GM21528 (cell line): ENCODE data around the gene WFDC1.

Experiments
- ATAC-seq: cut with Tn5 transposase; IDR thresholded peaks from one replicate; pipeline ENCODE4 v1.9.1; 2021; ENCODE audit warnings: mild to moderate bottlenecking, moderate library complexity; ENCODE audit not compliant: unreplicated experiment, low FRiP score

The WFDC1 gene

DNA sequence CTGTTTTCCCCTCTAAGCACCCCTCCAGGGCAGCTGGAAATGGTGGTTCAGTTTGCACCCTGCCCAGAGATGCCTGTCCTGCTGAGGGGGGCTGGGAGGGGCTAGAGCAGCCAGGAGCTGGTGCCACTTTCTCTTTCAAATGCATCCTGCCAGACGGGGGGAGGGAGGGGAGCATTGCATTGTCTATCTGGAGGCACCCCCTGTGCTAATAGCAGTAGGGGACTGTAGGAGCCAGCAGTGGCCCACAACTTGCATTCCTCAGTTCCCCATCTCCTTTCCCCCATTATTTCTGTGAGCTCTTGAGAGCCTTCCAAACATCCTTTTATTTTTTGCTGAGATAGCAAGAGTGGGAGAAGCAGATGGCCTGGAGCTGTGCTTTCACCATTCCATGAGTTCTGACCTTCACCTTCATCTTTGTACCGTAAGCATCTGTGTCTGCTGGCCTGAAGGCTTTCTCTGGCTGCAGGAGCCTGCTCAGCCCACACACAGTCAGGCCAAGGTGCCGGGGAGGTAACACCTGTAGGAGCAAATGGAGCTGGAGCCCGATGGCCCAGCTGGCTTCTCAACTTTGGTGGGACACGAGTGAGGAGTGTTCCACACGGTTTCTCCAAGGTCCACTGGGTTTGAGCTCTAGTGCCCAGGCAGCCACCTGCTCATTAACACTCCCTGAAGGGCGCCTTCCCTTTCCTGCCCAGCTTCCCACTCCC lies 5.2 kb downstream of the WFDC1 start:
- no peak for ATAC-seq

DNA sequence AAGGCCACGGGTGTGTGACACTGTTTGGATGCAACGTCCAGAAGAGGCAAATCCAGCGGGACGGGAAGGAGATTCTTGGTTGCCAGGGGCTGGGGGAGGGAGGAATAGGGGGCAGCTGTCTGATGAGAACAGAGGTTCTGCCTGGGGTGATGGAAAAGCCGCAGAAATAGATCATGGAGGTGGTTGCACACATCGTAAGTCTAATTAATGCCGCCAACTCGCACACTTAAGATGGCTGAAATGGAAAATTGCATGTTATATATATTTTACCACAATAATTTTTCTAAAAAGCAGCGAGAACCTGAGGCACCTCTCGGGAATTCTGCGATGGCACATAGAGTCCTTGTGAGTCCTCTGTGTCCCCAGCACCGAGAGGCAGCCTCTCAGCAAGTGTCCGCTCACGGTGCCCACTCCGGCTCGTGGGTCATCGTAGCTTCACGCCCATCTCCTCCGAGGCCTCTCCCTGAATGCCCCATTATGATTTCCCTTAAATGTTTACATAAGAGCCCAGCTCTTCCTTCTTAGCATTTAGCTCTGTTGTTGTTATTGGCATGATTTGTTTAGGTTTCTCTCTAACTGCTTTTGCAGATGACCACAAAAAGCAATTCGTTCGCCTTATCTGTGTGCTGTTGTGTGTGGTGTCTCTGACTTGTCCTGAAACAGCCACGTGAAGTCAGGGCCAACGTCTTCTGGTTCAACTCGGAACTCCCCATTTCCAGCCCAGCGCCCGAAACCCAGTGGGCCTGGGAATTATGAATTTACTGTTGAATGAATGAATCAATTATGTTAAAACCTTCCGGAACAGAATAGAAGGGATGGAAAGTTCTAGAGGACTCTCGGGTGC lies 7.7 kb downstream of the WFDC1 start:
- ATAC-seq, result no peak

- no peak for ATAC-seq
These were observed 8.3 kb downstream of the WFDC1 start for GRCh38 chr16:84303023-84303422.

DNA sequence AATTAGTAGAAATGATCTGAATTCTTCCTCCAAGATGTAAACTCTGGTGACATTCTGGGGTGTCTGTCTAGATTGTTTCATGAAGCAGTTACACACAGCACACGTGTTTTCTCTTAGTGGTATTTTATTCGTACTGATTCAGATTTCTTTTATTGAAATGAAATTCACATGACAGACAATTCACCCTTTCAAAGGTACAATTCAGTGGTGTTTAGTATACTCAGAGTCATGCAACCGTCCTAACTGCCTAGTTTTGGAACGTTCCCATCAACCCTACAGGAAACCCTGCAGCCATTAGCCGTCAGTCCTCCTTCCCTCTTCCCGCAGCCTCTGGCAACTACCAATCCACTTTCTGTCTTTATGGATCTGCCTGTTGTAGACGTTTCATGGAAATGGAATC lies 8.8 kb downstream of the WFDC1 start:
- ATAC-seq, result no peak

- ATAC-seq, result no peak
These were observed 11.9 kb downstream of the WFDC1 start for GRCh38 chr16:84306564-84306963.

DNA sequence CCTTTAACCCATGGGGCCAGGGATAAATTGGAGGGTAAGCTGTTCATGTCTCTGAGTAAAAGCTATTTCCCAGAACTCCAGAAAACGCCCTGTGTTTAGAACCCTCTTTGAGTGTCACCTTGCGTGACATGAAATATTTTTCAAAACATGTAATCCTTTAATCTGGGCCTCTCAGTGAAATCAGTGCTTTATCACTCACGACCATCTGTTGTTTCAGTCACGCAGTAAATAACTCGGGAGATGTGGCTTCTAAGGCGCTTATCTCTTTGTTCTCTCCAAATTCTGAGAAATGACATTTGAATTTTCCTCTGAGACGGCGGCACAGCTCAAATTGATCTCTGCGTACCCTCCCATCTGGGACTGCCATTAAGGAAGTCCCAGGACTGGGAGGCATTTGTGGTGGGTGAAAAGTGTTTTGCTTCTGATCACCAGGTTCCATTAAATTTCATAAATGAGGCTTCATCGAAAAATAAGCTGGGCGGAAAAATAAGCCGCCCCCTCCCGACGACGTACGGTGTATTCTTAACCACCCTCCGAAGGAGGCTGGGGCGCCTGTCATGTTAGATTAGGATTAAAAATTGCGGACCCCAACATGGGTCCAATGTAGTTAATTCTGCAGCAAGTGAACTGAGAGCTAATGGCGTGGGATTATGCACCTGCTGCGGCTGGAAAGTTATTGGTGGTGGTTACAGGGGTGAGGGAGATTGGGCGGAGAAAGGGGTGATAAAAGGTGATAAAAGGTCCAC lies 12.7 kb downstream of the WFDC1 start:
- no peak for ATAC-seq

- no peak for ATAC-seq
These were observed 13.4 kb downstream of the WFDC1 start for GRCh38 chr16:84308120-84308519.

DNA sequence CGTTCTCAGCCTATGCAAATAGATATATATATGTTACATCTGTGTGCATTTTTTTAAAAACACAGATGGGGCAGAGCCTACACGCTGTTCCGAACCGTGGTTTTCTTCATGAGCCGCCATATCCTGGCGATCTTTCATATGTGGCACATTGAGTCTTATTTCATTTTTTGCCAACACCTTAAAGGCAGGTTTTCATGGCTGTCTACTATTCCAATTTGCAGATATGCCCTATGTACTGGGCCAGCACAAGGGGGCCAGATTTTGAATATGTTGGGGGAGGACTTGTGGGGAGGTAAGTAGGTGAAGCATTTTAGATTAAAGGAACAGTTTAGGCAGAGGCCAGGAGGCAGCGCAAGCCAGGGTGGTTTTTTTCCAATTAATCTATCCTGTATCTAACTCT lies 16.0 kb downstream of the WFDC1 start:
- ATAC-seq, result no peak

- no peak for ATAC-seq
These were observed 18.2 kb downstream of the WFDC1 start for GRCh38 chr16:84312783-84313382.

DNA sequence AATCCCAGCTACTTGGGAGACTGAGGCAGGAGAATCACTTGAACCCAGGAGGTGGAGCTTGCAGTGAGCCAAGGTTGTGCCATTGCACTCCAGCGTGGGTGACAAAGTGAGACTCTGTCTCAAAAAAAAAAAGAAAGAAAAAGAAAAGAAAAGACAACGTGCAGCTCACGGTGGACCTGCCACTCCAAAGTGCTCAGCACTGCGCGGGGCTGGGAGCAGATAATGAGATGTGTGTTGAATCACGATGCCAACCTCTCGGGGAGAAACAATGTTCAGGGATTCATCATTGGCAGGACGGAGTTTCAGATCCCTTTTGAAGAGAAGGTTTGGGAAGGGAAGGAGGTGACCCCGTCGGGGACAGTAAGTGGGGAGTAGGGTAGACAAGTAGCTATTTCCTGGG lies 19.2 kb downstream of the WFDC1 start:
- no peak for ATAC-seq

DNA sequence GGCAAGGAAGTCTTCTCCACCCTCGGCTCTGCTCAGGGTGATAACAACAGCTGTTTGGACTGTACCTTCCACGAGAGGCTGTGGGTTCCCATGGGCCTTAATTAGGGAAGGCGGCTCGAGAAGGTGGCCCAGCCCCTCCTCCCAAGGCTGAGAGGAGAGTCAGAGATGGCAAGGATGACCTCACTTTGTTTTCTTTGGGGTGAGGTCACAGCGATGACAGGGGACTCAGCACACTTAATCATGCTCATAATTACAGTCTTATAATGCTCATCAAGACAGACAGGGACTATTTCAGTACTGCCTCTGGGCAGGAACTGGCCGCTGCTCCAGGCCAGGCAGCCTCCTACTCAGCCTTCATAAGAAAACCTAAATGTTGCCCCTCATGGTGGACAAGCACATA lies 19.7 kb downstream of the WFDC1 start:
- no peak for ATAC-seq

- no peak for ATAC-seq
These were observed 20.1 kb downstream of the WFDC1 start for GRCh38 chr16:84314814-84315213.

DNA sequence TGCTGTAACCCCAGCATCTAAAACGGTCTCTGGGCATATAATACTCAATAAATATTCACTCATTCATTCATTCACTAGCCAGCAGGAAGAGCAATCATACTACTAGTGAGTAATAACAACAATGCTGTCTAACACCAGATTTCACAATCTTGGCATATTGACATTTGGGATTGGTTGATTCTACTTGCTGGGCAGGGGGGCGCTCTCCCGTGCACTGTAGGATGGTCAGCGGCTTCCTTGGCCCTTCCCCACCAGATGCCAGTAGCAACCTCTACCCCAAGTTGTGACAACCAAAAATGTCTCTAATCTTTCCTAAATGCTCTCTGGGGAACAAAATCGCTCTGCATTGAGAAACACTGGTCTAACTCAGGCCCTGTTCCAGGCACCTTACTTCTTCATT lies 20.7 kb downstream of the WFDC1 start:
- ATAC-seq, result no peak

- ATAC-seq, result no peak
These were observed 23.7 kb downstream of the WFDC1 start for GRCh38 chr16:84318091-84318975.

DNA sequence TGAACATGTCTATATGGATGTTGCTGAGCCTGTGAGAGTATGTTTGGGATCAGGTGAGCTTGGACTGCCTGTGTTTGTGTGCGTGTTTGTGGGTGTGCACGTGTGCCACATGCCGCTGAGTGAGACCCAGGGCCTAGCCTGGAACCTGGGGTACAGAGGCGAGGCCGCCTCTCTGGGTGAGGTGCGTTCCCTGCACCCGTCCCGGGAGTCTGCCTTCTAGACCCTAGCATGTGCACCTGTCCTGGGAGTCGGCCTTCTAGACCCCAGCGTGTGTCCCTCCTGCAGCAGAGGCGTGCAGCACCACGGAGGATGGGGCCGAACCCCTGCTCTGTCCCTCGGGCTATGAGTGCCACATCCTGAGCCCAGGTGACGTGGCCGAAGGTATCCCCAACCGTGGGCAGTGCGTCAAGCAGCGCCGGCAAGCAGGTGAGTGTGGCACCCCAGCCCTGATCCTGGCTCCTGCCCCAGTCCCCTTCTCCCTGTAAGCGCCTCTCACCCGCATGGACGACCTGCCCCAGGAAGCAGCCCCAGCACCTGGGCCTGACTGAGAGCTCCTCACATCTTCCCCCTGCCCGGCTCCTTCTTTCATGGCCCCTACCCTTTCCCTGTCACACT lies 24.6 kb downstream of the WFDC1 start:
- ATAC-seq, result no peak

DNA sequence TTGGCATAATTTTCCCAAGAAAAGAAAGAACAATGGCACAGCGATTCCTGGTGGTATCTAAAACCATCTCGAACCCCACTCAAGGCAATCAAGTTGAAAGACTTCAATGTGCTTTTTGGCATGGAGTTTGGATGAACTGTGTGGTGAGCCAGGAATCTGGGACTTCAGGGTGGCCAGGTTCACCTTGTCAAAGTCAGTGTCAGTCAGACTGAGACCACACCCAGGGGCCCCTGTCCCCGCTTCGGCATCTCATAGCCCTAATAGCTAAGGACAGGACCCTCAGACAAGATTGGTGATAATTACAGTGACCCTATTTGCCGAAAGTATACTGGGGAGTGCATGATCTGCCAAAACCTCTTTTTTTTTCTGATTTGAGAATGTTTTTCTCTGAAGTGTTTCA lies 25.8 kb downstream of the WFDC1 start:
- no peak for ATAC-seq

DNA sequence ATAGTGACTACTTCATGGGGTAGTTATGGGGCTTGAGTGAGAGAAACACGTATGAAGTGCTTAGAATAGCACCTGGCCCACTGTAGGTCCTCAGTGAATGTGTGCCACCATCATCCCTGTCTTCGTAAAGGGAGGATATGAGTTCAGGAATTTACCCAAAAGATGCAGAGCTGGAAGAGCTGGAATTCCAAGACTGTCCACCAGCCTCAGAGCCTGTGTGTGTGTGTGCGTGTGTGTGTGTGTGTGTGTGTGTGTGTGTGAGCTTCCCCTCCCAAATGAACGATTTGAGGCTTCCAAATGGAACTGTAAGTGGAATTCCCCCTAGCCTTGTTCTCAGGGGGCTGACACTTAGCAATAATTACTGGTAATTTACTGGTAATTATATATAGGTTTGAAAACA lies 27.3 kb downstream of the WFDC1 start:
- no peak for ATAC-seq

DNA sequence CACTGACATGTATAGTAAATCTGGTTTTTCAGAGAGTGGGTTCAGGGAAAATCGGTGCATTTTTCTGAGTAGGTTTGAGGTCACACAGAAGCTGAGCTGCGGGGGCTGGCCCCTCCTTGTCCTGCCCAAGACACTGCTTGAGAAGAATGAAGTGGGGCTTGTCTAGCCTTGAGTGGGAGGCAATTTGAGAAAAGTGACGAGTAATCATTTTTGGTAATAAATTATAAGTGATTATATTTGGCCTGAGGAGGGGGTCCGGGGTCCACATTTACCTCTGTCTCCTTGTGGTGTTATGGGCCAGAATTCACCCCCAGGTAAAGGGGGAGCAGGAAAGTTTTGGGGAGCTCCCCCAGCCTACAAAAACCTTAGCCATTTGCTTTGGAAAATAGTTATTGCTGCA lies 28.1 kb downstream of the WFDC1 start:
- no peak for ATAC-seq

GRCh38 chr16:84323606-84324005 lies 28.9 kb downstream of the WFDC1 start:
- ATAC-seq, result no peak
